Stomach (tissue), 4 donors: ENCODE measurements around the gene WNT11.

Source experiments
- CTCF ChIP-seq, 7 experiments: fragments of 450-650 bp in 4 of 7; fragments of 200-600 bp in 3 of 7; sonication (generic) in 3 of 7; IDR thresholded peaks; one replicate each; pipeline ENCODE4 v1.5.1; 2016 to 2019; ENCODE audit warnings: antibody characterized with exemption in 7 of 7, control low read depth in 2 of 7, mild to moderate bottlenecking in 1 of 7
- POLR2A ChIP-seq, 4 donors: fragments of 450-650 bp; IDR thresholded peaks; one replicate each; pipeline ENCODE4 v1.6.1; 2016; ENCODE audit warnings: antibody characterized with exemption in 4 of 4, control low read depth in 2 of 4, mild to moderate bottlenecking in 1 of 4, moderate library complexity in 1 of 4
- POLR2AphosphoS5 ChIP-seq, 3 donors: sonication (generic); formaldehyde crosslinking; IDR thresholded peaks; one replicate each; pipeline ENCODE4 v1.6.1; 2016; ENCODE audit warnings: antibody characterized with exemption in 3 of 3

GRCh38 chr11:76196849-76197248 is 9.5 kb downstream of the WNT11 start:
- TF ChIP-seq POLR2AphosphoS5 (IDR thresholded peaks at IDR 0.05) = no peak
- TF ChIP-seq POLR2A (IDR thresholded peaks at IDR 0.05) = no peak
- TF ChIP-seq CTCF (IDR thresholded peaks at IDR 0.05) = no peak
